ENCODE results near the gene CDH2. TPM values are rescaled to one million over a fixed set of nuclear protein-coding genes. Genes with fewer than 3 reads are reported as not detected.

Gene CDH2
- total RNA-seq, 1 experiment from 2014 or later, result 36.2 TPM

GRCh38 chr18:28171837-28172236, 5.1 kb downstream of the CDH2 start:
- H3K4ac ChIP-seq (ENCODE audit: low read depth, low read length), result no peak overlapping the region
- Mint-ChIP-seq H3K4me3 (no peak overlapping the region), H3K27me3 (ENCODE audit: low read depth) (peaks cover 16% of the 10 kb centered on the region), H3K9me3 (peaks cover 0 to 4% of the 10 kb centered on the region in 2 experiments; a peak in 2 of 5 replicates), H3K36me3 (ENCODE audit: insufficient read depth in 1 of 3, low read depth in 3 of 3) (no peaks in the 10 kb centered on the region; a peak in 1 of 7 replicates), H3K27ac (no peak overlapping the region; a peak in 1 of 7 replicates), H3K4me1 (peaks cover 15 to 20% of the 10 kb centered on the region in 2 experiments)
- no peaks in the 10 kb centered on the region for H4K20me1 ChIP-seq (ENCODE audit: control insufficient read depth, insufficient read depth, insufficient read length)
- H4K8ac ChIP-seq (replicated peaks; ENCODE audit: insufficient read length, low read depth, low read length), result no peak overlapping the region
- TF ChIP-seq CTCF (conservative IDR thresholded peaks at IDR 0.05), result no peak
- H2AK5ac ChIP-seq (ENCODE audit: insufficient read length, low read length), result no peak overlapping the region
- peaks cover 3% of the 10 kb centered on the region; the same call in 1 of the 2 replicates for H3K27me3 ChIP-seq (ENCODE audit: insufficient read depth, low read length)
- peaks cover 3% of the 10 kb centered on the region; the same call in 1 of the 2 replicates for H3K79me2 ChIP-seq (ENCODE audit: insufficient read depth, low read length)
- no peaks in the 10 kb centered on the region for H3K9me3 ChIP-seq (ENCODE audit: control insufficient read depth, low read depth, low read length)
- H2BK5ac ChIP-seq (ENCODE audit: insufficient read length, low read length), result no peak overlapping the region
- H3K23ac ChIP-seq (ENCODE audit: insufficient read length, low read depth, low read length), result no peak overlapping the region
- H3K18ac ChIP-seq (ENCODE audit: insufficient read length, low read depth, low read length), result no peak overlapping the region
- no peak overlapping the region for H4K91ac ChIP-seq (ENCODE audit: insufficient read length, low read depth, low read length)
- no peak overlapping the region for H2BK20ac ChIP-seq (ENCODE audit: low read depth, low read length, poor library complexity, severe bottlenecking)
- no peak overlapping the region for H2BK12ac ChIP-seq (ENCODE audit: insufficient read length, low read depth, low read length)
- no peak overlapping the region for H2BK15ac ChIP-seq (ENCODE audit: low read depth, low read length)
- no peak overlapping the region for H3K27ac ChIP-seq (ENCODE audit: insufficient read length, low read depth, low read length)
- H3K23me2 ChIP-seq (ENCODE audit: insufficient read length, low read depth, low read length, poor library complexity, severe bottlenecking), result peaks cover 13% of the 10 kb centered on the region
- no peak for DNase-seq
- H3K9ac ChIP-seq (ENCODE audit: extremely low read depth, insufficient read length, low read length), result no peak overlapping the region
- no peak overlapping the region for H3K14ac ChIP-seq (ENCODE audit: insufficient read depth, low read length)
- no peak overlapping the region for H2AFZ ChIP-seq (ENCODE audit: low read length)
- no peak overlapping the region for H2BK120ac ChIP-seq (ENCODE audit: low read depth, low read length, poor library complexity, severe bottlenecking)
- H3K79me1 ChIP-seq (ENCODE audit: insufficient read depth, low read depth, low read length, poor library complexity, severe bottlenecking), result no peaks in the 10 kb centered on the region
- H3T11ph ChIP-seq (ENCODE audit: low read length), result no peak overlapping the region
- no peak overlapping the region for H4K5ac ChIP-seq (ENCODE audit: insufficient read length, low read depth, low read length)
- H3K4me2 ChIP-seq (ENCODE audit: insufficient read depth, insufficient read length, low read length), result no peak overlapping the region
- H3K56ac ChIP-seq (ENCODE audit: insufficient read length, low read depth, low read length), result no peak overlapping the region
- no peaks in the 10 kb centered on the region for H3K4me1 ChIP-seq (ENCODE audit: insufficient read depth, low read length)
- no CpG with 5 or more reads among the region's 3 CpGs for WGBS (ENCODE audit: extremely low coverage, insufficient read length, low lambda C conversion rate)
